Liver (tissue), 3 donors: ENCODE results near the gene KRTAP12-4.

ENCODE experiments used
- TAF1 ChIP-seq: conservative IDR thresholded peaks from 2 replicates; pipeline ENCODE4 v1.6.1; 2016; ENCODE audit warnings: antibody characterized with exemption, mild to moderate bottlenecking
- YY1 ChIP-seq: IDR thresholded peaks from 2 replicates; pipeline ENCODE4 v1.6.1; 2016; ENCODE audit warnings: antibody characterized with exemption, mild to moderate bottlenecking
- TF ChIP-seq, protein P1 (sequence below): IDR thresholded peaks from 2 replicates; pipeline ENCODE4 v1.6.1; 2016; ENCODE audit warnings: antibody characterized with exemption
- TF ChIP-seq, protein P2 (sequence below): fragments of 150-350 bp; IDR thresholded peaks from 2 replicates; pipeline ENCODE4 v1.5.1; 2017; ENCODE audit warnings: improper control_type of control experiment, low read depth, low read length; ENCODE audit not compliant: missing input control
- donor health status: healthy.
- donor health status: healthy.

DNA sequence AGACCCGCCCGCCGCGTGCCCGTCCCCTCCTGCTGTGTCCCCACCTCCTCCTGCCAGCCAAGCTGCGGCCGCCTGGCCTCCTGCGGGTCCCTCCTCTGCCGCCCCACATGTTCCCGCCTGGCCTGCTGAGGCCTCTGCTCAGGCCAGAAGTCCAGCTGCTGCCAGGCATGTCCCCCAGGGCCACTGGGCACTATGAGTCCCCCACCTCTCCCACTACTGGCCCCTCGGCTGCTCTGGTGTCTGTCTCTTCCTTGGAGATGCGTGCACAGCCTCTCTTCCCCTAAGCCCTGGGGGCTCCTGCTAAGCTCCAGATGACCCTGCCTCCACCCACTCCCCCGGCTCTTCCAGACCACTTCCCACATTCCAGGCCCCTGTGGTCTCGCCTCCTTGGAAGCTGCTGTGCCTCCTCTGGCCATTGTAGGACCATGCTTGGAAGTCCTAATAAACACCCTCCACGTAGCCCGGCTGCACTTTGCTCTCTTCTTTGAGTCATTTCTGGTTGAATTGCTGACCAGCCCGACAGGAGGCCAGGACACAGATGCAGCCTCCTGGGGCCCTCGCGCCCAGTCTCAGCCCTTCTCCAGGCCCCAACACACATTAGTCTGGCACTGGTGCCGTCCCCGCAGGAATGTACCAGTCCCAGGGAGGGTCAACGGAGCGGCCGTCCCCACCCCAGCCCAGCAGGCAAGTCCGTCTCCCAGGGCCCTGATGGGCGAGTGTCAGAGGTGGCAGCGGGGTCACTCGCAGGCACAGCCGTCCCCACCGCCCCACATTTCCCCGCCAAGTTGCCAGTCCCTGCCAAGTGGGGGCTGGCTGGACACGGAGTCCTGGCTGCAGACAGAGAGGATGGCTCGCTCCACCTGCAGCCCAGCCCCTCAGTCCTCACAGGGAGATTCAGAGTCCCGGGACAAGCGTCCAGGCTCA lies 43.6 kb upstream of the KRTAP12-4 start:
- TF ChIP-seq, protein P1, sequence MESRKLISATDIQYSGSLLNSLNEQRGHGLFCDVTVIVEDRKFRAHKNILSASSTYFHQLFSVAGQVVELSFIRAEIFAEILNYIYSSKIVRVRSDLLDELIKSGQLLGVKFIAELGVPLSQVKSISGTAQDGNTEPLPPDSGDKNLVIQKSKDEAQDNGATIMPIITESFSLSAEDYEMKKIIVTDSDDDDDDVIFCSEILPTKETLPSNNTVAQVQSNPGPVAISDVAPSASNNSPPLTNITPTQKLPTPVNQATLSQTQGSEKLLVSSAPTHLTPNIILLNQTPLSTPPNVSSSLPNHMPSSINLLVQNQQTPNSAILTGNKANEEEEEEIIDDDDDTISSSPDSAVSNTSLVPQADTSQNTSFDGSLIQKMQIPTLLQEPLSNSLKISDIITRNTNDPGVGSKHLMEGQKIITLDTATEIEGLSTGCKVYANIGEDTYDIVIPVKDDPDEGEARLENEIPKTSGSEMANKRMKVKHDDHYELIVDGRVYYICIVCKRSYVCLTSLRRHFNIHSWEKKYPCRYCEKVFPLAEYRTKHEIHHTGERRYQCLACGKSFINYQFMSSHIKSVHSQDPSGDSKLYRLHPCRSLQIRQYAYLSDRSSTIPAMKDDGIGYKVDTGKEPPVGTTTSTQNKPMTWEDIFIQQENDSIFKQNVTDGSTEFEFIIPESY = no peak
- TF ChIP-seq, protein P2, sequence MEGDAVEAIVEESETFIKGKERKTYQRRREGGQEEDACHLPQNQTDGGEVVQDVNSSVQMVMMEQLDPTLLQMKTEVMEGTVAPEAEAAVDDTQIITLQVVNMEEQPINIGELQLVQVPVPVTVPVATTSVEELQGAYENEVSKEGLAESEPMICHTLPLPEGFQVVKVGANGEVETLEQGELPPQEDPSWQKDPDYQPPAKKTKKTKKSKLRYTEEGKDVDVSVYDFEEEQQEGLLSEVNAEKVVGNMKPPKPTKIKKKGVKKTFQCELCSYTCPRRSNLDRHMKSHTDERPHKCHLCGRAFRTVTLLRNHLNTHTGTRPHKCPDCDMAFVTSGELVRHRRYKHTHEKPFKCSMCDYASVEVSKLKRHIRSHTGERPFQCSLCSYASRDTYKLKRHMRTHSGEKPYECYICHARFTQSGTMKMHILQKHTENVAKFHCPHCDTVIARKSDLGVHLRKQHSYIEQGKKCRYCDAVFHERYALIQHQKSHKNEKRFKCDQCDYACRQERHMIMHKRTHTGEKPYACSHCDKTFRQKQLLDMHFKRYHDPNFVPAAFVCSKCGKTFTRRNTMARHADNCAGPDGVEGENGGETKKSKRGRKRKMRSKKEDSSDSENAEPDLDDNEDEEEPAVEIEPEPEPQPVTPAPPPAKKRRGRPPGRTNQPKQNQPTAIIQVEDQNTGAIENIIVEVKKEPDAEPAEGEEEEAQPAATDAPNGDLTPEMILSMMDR = no peak
- no peak for TF ChIP-seq TAF1
- TF ChIP-seq YY1 = no peak
